HEK293 (cell line): ENCODE data around the gene TBX15.

Experiments used
- CTCF ChIA-PET: fragments of 350-600 bp; formaldehyde crosslinking; extraction: SDS; loops from one replicate; lab custom pipeline; 2021; ENCODE audit warnings: antibody characterized with exemption; lab: Yijun Ruan, JAX
- POLR2A ChIA-PET: fragments of 300-600 bp; formaldehyde crosslinking; extraction: SDS; loops from one replicate; lab custom pipeline; 2020; ENCODE audit warnings: antibody characterized with exemption, inconsistent platforms; lab: Yijun Ruan, JAX
- H3K27ac ChIP-seq: fragments of 200-500 bp; sonication (Bioruptor generic); 2 replicates; pipeline ENCODE4 v1.5.1; 2014; ENCODE audit warnings: low read depth, low read length, control low read depth, inconsistent platforms; ENCODE audit errors: extremely low read depth
- H3K36me3 ChIP-seq, 2 experiments: fragments of 200-500 bp in 1 of 2; sonication (Bioruptor generic) in 1 of 2; 1 replicate in 1 of 2; 2 replicates in 1 of 2; pipeline ENCODE4 v1.5.1; 2014 to 2017; ENCODE audit warnings: inconsistent platforms in 2 of 2, low read length in 2 of 2; ENCODE audit not compliant: control insufficient read depth in 2 of 2, insufficient read depth in 1 of 2
- H3K4me1 ChIP-seq: fragments of 200-500 bp; sonication (Bioruptor generic); 2 replicates; pipeline ENCODE4 v1.5.1; 2014; ENCODE audit warnings: mild to moderate bottlenecking, low read length, inconsistent platforms; ENCODE audit not compliant: control insufficient read depth, insufficient read depth
- H3K4me3 ChIP-seq: 2 replicates; pipeline ENCODE4 v1.5.1; 2011; ENCODE audit warnings: low read depth, mild to moderate bottlenecking, control low read depth, low read length, moderate library complexity
- H3K9me3 ChIP-seq: fragments of 200-500 bp; sonication (Bioruptor generic); 2 replicates; pipeline ENCODE4 v1.5.1; 2014; ENCODE audit warnings: low read depth, low read length, inconsistent platforms; ENCODE audit not compliant: control insufficient read depth, insufficient read depth
- ATF2 ChIP-seq: fragments of 450-650 bp; formaldehyde crosslinking; IDR thresholded peaks from 2 replicates; pipeline ENCODE4 v1.5.1; 2016; ENCODE audit warnings: missing biosample characterization, missing genetic modification characterization, low read depth
- PRDM1 ChIP-seq: fragments of 450-650 bp; formaldehyde crosslinking; IDR thresholded peaks from 2 replicates; pipeline ENCODE4; 2016; ENCODE audit warnings: missing biosample characterization, missing genetic modification characterization
- SCRT2 ChIP-seq: fragments of 450-650 bp; formaldehyde crosslinking; IDR thresholded peaks from 2 replicates; pipeline ENCODE4 v1.5.1; 2016; ENCODE audit warnings: missing biosample characterization, missing genetic modification characterization
- ZNF146 ChIP-seq: fragments of 450-650 bp; formaldehyde crosslinking; IDR thresholded peaks from 2 replicates; pipeline ENCODE4 v1.5.1; 2016; ENCODE audit warnings: missing biosample characterization, missing genetic modification characterization
- ZNF184 ChIP-seq: fragments of 450-650 bp; IDR thresholded peaks from 2 replicates; pipeline ENCODE4 v1.5.1; 2018; ENCODE audit warnings: missing biosample characterization, mild to moderate bottlenecking, missing genetic modification characterization
- ZNF211 ChIP-seq: fragments of 450-650 bp; formaldehyde crosslinking; IDR thresholded peaks from 2 replicates; pipeline ENCODE4 v1.5.1; 2016; ENCODE audit warnings: low read depth, missing biosample characterization, missing genetic modification characterization
- ZNF24 ChIP-seq: fragments of 450-650 bp; formaldehyde crosslinking; IDR thresholded peaks from 2 replicates; pipeline ENCODE4 v1.5.1; 2016; ENCODE audit warnings: missing biosample characterization, missing genetic modification characterization
- ZNF266 ChIP-seq: fragments of 450-650 bp; formaldehyde crosslinking; IDR thresholded peaks from 2 replicates; pipeline ENCODE4 v1.5.1; 2016; ENCODE audit warnings: missing biosample characterization, missing genetic modification characterization, low read depth
- ZNF518A ChIP-seq: fragments of 450-650 bp; formaldehyde crosslinking; conservative IDR thresholded peaks from 2 replicates; pipeline ENCODE4 v1.5.1; 2016; ENCODE audit warnings: low read depth, missing biosample characterization, missing genetic modification characterization
- ZNF654 ChIP-seq: fragments of 450-650 bp; formaldehyde crosslinking; IDR thresholded peaks from 2 replicates; pipeline ENCODE4 v1.5.1; 2016; ENCODE audit warnings: low read depth, missing biosample characterization, missing genetic modification characterization
- ZNF843 ChIP-seq: fragments of 450-650 bp; formaldehyde crosslinking; IDR thresholded peaks from 2 replicates; pipeline ENCODE4 v1.5.1; 2016; ENCODE audit warnings: missing biosample characterization, missing genetic modification characterization
- ZSCAN30 ChIP-seq: fragments of 450-650 bp; IDR thresholded peaks from 2 replicates; pipeline ENCODE4 v1.5.1; 2018; ENCODE audit warnings: missing biosample characterization, mild to moderate bottlenecking, missing genetic modification characterization, moderate library complexity
- TF ChIP-seq, protein P1 (sequence below): fragments of 450-650 bp; formaldehyde crosslinking; IDR thresholded peaks from 2 replicates; pipeline ENCODE4 v1.5.1; 2016; ENCODE audit warnings: missing biosample characterization, missing genetic modification characterization

Gene TBX15

DNA sequence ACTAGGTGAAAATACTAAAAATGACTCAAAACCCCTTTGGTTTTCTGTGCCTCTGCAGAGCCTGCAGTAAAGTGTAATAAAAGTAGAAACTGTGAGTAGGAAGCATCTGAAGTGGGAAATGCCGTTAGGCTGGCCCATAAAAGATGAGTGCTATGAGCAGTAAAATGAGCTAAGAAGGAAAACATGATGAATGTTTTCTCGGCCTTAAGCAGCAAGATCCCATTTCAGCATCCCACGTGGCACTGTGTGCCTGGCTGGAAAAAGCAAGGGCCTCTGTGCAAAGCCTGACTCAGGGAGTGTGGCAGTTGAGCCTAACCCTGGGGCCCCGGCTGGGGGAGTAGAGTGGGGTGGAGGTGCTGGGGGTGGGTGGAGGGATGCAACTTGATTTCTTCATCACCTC, 109.5 kb downstream of the TBX15 start (continued):
- 0 out of 2 replicates have a peak, but pooled peaks have one; percentile 27 for TF ChIP-seq ZNF518A (tag by site-specific recombination)
- TF ChIP-seq ZNF654 (tag by site-specific recombination), result no peak
- TF ChIP-seq ZNF843 (tag by site-specific recombination), result peak; percentile 69; the same call in 1 of the 2 replicates
- TF ChIP-seq ZSCAN30 (tag by site-specific recombination), result peak; percentile 89
- peak; percentile 36; the same call in 1 of the 2 replicates for TF ChIP-seq ZNF24 (tag by site-specific recombination)
- peak; percentile 84; the same call in 1 of the 2 replicates for TF ChIP-seq ZNF266

- no peak for TF ChIP-seq ZNF184
- TF ChIP-seq ATF2, result no peak
- Histone ChIP-seq H3K36me3 (no peaks in the 10 kb centered on the region), H3K4me1 (no peaks in the 10 kb centered on the region), H3K27ac (no peak overlapping the region), H3K9me3 (no peaks in the 10 kb centered on the region), H3K4me3 (no peak overlapping the region)
- ChIA-PET CTCF (interaction anchor here (0.8 kb wide), 1 partner anchor 489 kb away, joined by 3 read pairs; no protein-coding TSS in a partner anchor), POLR2A (no interaction called here)
Observed at GRCh38 chr1:118877668-118878396, 110.3 kb downstream of the TBX15 start.

DNA sequence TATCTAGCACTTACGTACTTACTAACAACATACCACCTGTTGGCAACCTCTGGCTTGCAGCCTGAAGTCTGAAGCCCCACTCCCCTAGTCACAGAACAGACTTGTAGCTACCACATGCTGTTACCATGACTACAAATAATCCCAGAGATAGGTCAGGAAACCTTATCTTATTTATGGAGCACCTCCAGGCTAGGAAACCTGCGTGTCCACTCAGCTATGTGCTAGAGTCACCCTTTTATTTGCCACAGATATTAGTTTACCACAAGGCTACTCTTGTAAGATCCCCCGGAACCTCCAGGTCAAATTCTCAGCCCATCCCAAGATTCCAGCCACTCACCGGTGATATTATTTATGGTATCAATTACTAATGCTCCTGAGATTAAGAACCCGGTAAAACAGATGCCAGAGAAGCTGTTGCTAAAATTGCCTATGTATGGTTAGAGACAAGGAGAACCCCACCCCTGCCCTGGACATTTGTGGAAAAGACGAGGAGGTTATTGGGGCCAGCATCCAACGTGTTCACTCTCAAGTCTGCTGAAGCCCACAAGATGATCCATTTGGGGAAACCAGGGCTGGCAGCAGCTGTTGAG, 116.5 kb downstream of the TBX15 start:
- CTCF ChIA-PET, result interaction anchor here (0.6 kb wide), 1 partner anchor 412 kb away, joined by 3 read pairs; no protein-coding TSS in a partner anchor

GRCh38 chr1:118868387-118868786, 119.8 kb downstream of the TBX15 start:
- ChIA-PET CTCF (interaction anchor here (0.7 kb wide), 1 partner anchor 562 kb away, joined by 3 read pairs; no protein-coding TSS in a partner anchor), POLR2A (no interaction called here)
- TF ChIP-seq ZNF211 (tag by site-specific recombination) (no peak), PRDM1 (tag by site-specific recombination) (no peak)
- TF ChIP-seq, protein P1, sequence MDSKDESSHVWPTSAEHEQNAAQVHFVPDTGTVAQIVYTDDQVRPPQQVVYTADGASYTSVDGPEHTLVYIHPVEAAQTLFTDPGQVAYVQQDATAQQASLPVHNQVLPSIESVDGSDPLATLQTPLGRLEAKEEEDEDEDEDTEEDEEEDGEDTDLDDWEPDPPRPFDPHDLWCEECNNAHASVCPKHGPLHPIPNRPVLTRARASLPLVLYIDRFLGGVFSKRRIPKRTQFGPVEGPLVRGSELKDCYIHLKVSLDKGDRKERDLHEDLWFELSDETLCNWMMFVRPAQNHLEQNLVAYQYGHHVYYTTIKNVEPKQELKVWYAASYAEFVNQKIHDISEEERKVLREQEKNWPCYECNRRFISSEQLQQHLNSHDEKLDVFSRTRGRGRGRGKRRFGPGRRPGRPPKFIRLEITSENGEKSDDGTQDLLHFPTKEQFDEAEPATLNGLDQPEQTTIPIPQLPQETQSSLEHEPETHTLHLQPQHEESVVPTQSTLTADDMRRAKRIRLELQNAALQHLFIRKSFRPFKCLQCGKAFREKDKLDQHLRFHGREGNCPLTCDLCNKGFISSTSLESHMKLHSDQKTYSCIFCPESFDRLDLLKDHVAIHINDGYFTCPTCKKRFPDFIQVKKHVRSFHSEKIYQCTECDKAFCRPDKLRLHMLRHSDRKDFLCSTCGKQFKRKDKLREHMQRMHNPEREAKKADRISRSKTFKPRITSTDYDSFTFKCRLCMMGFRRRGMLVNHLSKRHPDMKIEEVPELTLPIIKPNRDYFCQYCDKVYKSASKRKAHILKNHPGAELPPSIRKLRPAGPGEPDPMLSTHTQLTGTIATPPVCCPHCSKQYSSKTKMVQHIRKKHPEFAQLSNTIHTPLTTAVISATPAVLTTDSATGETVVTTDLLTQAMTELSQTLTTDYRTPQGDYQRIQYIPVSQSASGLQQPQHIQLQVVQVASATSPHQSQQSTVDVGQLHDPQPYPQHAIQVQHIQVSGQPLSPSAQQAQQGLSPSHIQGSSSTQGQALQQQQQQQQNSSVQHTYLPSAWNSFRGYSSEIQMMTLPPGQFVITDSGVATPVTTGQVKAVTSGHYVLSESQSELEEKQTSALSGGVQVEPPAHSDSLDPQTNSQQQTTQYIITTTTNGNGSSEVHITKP (tag by site-specific recombination), result peak; percentile 69
- Histone ChIP-seq H3K36me3 (no peaks in the 10 kb centered on the region), H3K4me1 (no peaks in the 10 kb centered on the region), H3K9me3 (no peaks in the 10 kb centered on the region), H3K4me3 (no peak overlapping the region), H3K27ac (no peak overlapping the region)

More for the DNA sequence above, 116.5 kb downstream of the TBX15 start:
- Histone ChIP-seq H3K4me1 (no peaks in the 10 kb centered on the region), H3K4me3 (no peak overlapping the region), H3K9me3 (no peaks in the 10 kb centered on the region), H3K36me3 (no peaks in the 10 kb centered on the region), H3K27ac (no peak overlapping the region)
- TF ChIP-seq ZNF211 (tag by site-specific recombination), result no peak
- TF ChIP-seq SCRT2, result peak; percentile 56
- TF ChIP-seq ZNF146 (tag by site-specific recombination), result no peak
- POLR2A ChIA-PET, result no interaction called here
